HG03342 (cell line): ENCODE results near the gene SMPD2.
"Not testable (repeated sequence)": the region's sequence is repeated elsewhere in the genome, so short reads cannot be mapped to it uniquely, and the experiment has no call there.

Experiments
- ATAC-seq: cut with Tn5 transposase; IDR thresholded peaks from one replicate; pipeline ENCODE4 v1.9.1; 2021; ENCODE audit warnings: mild to moderate bottlenecking, moderate library complexity; ENCODE audit not compliant: unreplicated experiment

SMPD2 gene

DNA sequence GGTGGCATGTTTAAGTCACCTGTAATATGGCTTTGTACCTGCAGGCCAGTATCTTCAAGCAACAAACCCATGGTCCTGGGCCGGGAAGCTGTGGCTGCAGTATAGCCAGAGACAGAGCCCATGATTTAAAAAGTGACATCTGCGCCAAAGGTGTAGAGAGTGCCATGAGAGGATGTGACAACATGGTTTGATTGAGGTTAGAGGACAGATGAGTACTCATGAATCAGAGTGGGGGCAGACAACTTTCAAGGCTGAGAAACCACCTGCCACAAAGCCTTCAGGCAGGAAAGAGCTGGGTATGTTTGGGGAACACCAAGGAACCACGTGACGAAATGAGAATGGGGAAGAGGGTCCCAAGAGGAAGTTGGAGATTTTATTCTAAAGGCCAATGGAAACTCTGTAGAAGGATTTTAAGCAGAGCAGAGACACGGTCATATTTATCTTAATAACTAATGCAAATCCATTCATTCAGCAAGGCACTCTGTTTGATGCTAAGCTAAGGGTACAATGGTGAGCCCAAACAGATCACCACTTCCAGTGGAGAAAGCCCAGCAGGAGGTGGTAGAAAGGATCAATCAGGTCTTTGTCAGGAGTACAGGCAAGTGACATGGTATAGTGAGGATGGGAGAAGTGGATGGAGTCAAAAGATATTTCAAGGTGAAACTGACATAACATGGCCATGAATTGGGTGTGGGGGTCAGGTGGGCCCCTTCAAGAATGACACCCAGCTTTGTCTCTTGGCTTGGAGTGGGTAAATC lies 18.4 kb downstream of the SMPD2 start:
- ATAC-seq: no peak

DNA sequence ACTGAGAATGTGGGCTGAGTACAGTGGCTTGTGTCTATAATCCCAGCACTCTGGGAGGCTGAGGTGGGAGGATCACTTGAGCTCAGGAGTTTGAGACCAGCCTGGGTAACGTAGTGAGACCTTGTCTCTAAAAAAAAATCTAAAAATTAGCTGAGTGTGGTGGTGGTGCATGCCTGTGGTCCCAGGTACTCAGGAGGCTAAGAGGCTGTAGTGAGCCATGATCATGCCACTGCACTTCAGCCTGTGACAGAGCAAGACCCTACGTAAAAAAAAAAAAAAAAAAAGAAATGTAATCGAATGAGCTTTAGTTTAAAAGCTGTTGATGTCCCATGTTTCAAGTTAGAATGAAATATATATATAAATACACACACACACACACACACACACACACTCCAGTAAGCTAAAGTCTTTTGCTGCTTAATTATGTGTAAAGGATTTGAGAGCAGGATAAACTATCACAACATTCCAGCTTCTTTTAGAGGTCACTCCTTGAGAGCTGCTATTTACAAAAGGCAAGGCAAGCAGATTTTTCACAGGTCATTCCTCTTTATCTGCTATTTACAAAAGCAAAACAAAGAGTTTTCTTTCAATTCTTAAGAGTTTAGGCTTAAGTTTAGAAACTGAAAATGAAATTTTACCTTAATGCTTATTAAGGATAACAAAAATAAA lies 19.8 kb downstream of the SMPD2 start:
- no peak for ATAC-seq

DNA sequence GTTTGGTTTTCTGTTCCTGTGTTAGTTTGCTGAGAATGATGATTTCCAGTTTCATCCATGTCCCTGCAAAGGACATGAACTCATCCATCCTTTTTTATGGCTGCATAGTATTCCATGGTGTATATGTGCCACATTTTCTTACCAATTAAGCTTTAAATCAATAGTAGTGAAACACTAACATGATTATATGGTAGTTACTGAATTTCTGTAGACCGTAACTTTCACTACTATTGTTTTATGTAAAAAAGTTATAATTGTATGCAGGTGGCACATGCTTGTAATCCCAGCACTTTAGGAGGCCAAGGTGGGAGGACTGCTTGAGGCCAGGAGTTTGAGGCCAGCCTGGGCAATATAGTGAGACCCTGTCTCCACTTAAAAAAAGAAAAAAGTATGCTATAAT lies 20.7 kb downstream of the SMPD2 start:
- ATAC-seq: not testable (repeated sequence)

DNA sequence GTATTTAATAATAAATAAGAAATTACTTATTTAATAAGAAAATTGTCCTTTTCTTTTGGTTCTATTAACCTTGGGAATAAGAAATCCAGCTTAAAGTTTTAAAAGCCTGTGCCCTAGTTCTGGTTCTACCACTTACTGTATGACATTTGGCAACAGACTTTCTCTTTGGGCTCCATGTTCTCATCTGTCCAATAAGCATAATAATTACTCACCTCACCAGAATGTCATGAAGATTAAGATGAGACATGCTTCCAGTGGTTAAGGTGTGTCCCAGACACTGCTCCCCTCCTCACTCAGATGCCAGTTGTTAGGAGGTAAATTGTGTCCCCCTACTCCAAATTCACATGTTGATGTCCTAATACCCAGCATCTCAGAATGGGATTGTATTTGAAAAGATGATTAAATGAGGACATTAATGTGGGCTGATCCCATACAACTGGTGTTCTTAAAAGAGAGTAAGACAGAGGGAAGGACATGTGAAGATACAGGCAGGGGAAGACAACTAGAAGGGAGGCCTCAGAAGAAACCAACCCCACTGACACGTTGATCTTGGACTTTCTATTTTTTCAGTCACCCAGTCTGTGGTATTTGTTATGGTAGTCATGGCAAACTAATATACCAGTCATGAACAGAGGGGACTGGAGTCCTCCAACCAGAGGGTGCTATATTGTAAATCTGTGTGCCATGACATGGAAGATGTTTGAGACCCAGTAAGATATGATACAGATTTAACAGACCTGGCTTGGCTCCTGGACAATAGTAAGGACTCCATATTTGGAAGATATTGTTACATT lies 21.4 kb downstream of the SMPD2 start:
- no peak for ATAC-seq

DNA sequence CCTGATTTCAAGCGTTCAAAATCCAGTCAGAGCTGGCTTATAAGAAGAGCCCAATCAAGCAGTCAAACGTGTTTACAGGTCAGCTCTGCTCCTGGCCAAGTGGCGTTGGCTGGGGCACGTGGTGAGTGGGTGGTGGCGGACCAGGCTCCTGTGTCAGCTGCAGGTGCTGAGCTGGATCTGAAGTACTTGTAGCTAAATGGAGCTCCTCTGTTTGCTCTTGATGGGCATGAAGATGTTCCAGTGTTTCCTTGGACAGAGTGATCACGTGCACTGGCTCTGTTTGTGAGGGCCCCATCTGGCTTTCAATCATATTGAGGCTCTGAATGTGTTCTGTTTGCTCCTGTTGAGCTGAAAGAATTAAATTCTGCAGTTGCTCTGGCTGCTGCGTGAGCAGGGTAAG lies 25.2 kb downstream of the SMPD2 start:
- no peak for ATAC-seq

DNA sequence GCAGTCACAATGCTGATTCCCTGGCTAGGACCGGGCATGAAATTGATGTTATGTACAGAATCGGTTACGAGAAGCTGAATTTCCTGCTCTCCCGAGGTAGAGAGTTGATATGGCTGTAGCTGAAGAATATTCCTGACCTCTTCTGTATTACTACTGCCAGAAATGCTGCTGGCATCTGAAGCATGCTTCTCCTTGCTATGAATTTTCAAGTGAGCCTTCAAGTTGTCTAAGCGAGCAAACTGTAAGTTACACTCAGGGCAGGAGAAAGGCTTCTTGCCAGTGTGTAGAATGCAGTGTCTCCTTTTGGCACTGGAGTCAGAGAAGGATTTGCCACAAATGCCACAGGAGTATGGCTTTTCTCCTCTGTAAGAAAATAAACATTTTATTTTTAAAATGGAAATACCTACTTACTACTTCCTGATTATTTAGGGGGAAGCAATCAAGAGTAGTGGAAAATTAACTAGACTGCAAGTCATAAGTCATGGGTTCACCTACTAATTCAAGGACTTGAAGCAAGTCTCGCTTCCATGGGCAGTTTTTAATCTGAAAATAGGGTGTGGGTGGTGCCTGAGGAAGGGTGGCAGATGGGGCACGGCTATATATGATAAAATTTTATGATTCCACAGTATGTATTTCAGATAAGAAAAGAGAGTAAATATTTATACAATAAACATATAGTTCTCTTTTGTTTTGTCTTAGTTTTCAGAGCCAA lies 25.8 kb downstream of the SMPD2 start:
- ATAC-seq: no peak

DNA sequence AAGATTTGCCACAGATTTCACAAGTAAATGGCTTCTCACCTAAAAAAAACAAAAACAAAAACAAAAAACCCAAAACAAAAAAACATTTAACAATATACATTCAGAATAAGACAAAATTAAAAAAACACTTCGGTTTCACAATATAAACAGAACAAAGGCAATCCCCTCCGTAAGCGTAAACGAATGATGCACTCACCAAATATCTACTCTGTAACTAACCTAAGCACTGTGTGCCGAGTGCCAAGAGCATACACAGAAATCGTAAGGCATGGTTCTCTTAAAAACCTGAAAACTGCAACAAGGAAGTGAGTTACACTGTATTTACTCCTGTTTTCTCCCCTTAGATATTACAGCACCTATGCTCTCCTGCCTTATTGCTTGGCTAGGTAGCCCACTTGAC lies 27.2 kb downstream of the SMPD2 start:
- no peak for ATAC-seq

DNA sequence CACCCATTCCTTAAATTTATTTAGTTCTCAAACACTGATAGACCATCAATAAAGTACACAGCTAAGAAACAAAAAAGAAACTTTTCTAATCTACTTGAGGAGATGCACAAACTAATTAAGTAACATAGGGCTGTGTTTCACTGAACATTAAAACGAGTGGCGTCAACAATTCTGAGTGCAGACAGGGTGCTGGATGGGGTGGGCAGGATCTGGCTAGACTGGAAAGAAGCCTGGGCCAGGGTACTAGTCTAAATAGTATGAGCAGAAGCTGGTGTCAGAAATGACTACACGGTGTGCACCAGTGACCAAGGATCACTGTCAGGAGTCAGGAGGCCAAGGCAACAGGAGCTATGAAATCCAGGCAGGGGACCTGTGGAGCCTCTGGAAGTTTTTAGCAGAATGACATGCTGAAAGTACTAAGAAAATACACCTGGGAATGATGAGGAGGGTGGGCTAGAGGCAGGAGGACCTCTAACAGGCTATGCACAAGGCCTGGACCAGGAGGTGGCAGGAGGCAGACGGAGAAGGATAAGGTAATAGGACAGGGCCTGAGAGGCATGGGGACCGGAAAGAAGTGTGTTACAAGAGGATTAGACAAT lies 29.2 kb downstream of the SMPD2 start:
- no peak for ATAC-seq

DNA sequence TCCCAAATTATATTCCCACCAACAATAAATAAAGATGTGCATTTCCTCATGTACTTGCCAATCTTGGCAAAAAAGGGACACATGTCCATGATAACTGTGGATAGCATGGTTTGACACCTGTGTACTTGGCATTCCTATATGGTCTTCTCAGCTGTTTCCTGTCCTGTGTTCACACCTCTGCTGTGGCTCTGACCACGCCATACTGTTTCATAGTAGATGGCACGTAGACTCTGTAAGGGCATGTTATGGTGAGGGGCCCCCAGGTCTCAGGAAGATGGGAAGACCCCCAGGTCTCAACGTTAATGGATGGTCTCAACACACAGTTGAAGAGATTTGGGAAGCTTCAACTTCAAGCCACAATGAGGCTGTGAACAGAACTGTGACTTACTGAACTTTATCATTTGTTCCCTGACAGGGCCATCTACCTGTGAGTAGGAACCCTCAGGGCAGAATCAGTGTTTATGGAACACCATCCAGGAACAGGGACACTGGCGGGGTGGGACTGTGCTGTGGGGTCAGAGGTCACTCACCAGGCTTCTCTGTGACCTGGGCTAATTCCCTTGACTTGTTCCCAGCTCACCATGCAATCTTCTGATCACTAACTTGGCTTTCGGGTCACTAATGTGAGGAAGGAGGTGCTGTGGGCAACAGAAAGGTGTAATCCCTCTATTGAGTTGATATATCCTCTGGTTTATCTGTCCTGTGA lies 30.7 kb downstream of the SMPD2 start:
- ATAC-seq: no peak

DNA sequence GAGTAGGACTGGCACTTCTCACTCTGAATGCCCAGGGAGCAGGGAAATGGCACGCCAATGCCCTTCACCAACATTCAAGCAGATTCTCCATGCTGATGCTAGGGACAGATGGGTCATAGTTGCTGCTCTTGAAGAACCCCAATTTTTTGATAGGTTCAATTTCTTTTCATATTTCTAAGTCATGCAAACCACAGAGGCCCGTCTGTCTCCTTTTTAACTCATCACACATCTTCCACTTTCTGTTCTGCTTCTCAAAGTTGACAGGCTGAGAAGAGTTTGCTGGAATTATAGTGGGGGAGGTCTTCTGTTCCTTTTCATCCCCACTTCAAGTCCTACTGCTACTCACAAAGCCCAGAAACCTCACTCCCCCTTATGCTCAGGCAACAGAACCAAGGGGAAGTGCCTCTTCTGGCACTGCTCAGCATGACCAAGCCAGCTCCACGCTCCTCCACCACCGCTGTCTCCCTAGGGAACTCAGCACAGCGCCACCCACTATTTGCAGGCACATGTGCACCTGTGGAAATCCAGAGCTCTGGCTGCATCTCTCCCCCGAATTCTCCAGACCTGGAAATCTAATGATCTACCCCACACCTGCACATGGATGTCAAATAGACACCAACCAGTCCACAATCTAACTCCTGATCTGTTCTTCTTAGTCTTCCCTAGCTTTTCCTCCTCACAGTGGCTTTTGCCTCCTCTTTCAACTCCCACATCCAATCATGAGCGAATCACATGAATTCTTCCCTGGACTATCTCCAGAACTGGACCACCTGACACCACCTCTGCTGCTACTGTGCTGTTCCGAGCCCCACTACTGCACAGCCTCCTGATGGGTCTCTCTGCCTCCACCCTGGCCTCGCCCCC lies 31.8 kb downstream of the SMPD2 start:
- peak; percentile 68 for ATAC-seq

DNA sequence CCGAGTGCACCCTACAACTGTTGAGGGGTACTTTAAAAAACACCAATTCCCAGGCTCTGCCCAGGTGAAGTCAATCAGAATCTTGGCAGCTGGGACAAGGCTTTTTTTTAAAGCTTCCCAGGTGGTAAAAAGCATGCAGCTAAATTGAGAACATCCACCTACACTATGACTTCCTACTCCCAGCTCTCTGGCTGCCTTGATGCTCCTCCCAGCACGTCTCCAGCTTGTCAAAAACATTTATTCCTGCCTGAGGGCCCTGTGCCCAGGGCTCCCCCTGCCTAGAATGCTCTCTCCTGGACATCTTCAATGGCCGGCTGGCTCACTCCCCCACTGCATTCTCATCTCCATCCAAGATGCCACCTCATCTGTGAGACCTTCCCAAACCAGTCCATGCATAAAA lies 32.6 kb downstream of the SMPD2 start:
- no peak for ATAC-seq

DNA sequence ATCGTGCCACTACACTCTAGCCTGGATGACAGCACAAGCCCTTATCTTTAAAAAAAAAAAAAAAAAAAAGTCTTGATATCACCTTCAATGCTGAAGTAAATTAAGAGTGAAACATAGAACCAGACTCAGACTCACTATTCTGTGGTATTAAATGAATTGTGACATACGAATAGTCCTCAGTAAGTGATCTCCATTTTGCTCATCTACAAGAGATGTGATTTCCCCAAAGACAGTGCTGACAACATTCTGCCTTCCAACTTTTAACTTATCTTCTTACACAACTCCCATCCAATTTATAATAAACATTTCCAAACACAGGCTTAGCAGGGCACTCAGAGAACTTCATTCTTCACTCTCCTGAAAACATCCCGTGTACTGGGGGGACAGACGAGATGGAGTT lies 34.5 kb downstream of the SMPD2 start:
- no peak for ATAC-seq

DNA sequence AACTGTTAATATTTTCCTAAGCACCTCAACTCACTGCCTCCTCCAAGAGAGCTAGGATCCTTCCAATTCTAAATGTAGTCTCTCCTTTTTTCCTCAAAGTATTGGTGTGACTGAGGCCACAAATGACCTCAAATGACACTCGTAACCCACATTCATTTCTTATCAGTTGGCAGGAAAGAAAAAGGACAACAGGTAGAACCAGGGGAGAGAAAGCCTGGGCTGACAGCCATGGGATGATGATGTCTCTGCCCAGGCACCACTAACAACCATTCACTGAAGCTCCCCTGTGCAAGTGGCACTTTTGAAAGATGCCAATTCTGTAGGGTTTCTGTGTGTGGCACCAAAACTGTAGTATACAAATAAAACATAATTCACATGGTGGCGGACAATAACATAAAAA lies 35.1 kb downstream of the SMPD2 start:
- ATAC-seq: no peak

DNA sequence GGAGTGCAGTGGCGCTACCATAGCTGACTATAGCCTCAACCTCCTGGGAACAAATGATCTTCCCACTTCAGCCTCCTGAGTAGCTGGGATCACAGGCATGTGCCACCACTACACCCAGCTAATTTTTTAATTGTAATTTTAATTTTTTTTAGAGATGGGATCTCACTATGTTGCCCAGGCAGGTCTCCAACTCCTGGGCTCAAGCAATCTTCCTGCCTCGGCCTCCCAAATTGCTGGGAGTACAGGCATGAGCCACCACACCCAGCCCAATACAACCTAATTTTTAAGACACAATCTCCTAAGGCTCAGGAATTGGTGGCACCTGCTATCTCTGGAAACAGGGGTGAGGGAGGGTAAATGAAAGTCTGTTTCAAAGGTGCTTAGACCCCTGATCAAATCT lies 36.7 kb downstream of the SMPD2 start:
- no peak for ATAC-seq

DNA sequence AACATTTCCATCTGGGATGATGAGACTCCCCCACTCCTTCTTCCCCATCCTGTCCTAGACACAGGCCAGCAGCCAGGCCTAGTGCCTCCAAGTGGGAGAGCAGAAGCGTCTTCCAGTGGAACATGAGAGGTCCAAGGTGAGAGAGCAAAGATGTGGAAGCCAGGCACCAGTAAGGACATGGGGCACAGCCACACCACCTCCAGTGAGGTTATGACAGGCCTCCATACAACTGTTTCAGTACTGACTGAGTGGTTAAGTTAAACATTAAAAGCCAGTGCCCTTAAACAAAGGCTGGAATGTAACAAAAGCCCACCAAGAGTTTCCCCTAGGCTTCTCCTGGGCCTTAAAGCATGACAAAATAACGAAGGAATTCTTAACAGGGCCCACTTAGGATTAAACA lies 37.2 kb downstream of the SMPD2 start:
- ATAC-seq: peak; percentile 58

DNA sequence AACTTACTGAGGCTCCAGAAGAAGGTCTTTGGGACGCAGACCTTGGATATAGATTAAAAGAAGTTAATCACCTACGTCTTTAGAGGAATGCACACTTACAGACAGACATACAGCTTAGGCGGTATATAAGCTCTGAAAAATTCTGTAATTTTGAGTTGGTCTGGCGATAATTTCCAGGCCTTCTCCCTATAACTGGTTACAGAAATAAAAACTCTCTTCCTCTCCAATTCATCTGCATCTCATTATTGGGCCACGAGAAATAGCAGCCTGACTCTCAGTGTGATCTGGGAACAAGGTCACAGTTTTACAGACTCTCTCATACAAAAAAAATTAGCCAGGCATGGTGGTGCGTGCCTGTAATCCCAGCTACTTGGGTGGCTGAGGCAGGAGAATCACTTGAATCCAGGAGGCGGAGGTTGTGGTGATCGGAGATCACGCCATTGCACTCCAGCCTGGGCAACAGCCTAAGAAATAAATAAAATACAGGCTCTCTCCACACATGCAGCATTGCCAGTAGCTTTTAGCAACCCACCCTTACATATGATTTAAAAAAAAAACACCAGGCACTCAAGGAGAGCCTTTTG lies 37.8 kb downstream of the SMPD2 start:
- ATAC-seq: no peak

DNA sequence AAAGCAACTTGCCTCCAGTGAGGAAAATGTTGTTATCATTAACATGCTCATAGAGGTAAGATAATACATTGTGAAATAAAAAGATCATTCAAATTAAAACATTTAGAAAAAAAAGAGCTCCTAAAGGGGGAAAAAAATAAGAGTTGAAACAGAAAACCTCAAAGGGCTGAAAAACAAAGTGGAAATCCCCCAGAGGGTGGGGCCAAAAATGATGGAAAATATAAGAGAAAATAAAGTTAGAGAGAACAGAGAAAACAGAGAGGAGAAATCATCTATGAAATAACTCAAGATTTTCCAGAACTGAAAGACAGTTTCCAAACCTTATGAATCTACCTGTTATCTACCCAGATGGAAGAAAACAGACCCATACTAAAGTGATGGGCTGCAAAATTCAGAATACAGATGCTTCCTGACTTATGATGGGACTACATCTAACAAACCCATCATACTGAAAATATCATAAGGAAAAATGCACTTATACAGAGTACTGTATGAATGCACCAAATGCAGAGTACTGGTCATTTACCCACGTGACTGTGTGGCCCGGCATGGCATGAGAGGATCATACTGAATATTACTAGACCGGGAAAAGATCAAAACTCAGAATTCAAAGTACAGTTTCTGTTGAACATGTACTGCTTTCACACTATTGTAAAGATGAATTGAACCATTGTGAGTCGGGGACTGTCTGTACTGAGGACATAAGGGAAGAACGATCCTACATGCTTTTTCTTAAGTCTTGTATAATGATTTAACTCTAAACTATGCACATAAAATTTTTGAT lies 38.5 kb downstream of the SMPD2 start:
- ATAC-seq: no peak

DNA sequence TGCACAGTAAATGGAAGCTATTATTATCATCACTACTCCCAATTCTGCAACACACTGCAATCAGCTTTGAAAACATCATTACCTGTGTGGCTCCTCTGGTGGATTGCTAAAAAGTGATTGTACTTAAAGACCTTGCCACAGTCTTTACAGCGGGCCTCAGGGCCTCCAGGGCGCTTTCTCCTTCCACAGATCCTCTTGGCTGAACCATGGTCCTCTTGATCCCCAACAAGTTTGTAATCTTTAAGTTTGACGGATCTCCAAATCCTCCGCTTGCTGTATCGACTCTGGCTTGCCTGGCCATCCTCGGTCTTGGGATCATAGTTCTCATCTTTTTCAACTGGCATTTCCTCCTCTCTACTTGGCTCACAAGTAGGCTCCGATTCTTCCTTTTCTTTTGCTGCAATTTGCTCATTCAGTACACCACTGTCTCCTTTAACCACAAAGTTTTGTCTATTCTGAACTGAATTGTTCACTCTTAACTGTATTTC lies 40.5 kb downstream of the SMPD2 start:
- ATAC-seq: no peak
